HG03097 (cell line): Measurements from ENCODE around the gene WDR73.
A peak's percentile ranks its signal among the peaks of the same experiment; 100 is the strongest.
"Not testable (repeated sequence)": the region's sequence is repeated elsewhere in the genome, so short reads cannot be mapped to it uniquely, and the experiment has no call there.

Source experiments
- ATAC-seq: cut with Tn5 transposase; IDR thresholded peaks from one replicate; pipeline ENCODE4 v1.9.1; 2021; ENCODE audit not compliant: unreplicated experiment, low FRiP score

Gene WDR73

DNA sequence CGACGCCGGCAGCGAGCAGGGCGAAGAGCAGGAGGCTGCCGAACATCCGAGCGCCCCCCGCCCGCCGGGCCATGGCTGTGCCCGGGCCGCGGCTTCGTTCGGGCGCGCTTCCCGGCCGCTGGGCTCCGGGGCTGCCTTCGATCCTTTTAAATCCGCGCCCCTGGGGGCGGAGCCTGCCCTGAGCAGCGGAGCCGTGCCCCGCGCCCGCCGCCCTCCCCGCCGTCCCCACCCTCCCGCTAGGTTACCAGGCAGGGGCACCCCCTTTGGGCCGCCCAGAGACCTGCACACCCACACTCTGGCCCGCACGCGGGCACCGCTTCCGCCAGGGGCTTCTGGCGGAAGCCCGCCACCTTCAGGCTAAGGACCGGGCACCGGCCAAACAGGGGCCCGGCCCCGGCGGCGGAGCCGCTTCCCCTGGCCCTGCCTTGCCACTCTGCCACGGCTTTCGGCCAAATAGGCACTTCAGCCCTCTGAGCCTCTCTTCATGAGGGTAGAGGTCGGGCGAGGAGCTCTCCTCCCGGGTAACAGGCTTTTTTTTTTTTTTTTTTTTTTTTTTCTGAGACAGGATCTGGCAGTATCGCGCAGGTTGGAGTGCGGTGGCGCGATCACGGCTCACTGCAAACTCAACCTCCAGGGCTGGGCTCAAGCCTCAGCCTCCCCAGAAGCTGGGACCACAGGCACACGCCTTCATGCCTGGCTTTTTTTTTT, 4.2 kb upstream of the WDR73 start, which contains the start of gene NMB:
NMB (minus strand) TSS at position 120 of the 708 bp plus-strand sequence; CDS start at position 73, 47 bp downstream.
- peak; percentile 68 for ATAC-seq

DNA sequence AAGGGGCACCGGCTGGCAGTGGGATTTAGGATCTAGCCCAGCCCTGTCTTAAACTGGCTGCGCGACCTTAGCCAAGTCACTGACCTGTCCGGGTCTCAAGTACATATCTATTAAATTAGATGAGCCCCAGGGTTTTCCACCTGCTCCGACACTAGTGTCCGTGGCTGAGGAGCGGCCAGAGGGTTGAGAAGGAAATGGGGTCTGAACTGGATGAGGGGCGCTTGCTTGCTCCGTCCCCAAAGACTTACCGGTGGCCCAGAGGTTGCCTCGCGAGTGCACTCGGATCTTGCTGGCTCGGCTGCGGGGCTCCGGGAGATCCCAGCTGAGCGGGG, 3.6 kb upstream of the WDR73 start:
- no peak for ATAC-seq

DNA sequence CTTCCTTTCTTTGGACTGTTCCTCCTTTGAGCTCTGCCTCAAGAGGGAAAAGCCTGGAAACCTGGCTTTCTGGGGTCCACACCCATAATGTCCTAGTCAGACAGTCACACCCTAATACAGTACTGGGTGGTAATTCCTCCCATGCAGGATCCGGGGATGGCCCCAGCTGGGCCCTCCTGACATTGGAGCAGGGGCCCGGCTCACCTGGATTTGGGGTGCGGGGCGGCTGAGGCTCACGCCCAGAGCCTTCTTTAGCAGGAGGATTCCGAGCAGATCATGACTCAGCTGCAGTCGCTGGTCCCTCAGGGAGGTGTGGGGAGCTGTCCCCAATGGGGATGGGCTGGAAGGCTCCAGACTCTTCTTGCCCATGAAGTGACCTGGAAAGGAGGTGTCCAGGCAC, 2.9 kb upstream of the WDR73 start:
- ATAC-seq, result no peak

DNA sequence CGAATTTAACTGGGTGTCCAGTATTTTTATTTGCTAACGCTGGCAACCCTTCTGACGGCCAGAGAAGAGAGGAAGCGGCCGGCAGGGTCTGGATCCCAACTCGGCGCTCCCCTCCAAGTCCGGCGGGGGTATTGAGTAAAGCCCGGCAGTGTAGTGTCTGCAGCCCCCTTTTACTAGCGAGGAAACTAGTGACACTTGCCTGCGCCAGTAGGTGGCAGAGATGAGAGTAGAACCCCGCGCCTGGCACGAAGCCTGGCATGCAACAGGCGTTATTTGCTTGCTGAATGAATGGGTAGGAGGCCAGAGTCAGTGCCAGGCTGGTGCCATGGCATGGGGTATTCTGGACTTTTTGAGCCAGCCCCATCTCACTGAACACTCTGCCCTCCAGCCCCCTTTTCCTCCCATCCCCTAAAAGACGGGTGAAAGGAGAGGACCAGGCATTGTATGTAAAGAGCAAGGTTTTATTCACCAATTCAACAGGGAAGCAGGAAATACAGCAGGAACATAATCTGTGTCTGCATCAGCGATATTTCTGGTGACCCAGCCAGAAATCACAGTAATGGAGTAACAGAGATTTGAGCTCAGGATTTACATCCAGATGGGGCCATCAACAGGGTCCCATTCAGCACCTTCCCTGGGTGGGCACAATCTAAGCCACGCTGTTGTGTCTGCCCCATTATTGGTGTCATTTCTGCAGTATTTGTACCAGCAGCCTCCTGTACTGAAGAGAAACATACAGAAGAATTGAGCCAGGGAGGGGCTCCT, 788 bp upstream of the WDR73 start:
- no peak for ATAC-seq

DNA sequence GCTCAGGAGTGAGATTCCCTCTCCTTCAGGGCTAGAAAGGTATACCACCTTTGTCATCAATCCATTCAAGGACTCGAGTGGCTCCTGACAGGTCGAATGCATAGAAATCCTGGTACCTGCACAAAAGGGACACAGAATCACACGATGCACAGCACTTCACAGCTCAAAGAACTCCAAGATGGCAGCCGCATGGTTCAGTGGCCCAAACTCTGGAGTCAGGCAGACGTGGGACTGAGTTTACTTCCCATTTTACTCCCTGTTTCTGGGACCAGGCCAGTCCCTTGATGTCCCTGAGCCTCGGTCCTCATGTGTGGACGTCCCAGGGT, 536 bp downstream of the WDR73 start:
- ATAC-seq, result no peak

DNA sequence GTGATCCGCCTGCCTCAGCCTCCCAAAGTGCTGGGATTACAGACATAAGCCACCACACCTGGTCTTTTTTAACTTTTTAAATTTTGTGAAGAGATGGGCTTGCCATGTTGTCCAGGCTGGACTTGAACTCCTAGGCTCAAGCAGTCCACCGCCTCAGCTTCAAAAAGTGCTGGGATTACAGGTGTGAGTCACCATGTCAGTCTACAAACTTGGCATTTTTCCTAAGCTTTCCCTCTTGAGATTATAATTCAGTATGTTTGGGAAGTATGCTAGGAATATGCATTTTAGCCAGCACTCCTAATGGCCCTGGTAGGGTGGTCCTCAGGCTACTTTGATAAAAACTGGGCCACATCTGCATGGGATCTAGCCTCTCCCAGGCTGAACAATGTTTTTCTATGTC, 4.4 kb downstream of the WDR73 start:
- no peak for ATAC-seq

DNA sequence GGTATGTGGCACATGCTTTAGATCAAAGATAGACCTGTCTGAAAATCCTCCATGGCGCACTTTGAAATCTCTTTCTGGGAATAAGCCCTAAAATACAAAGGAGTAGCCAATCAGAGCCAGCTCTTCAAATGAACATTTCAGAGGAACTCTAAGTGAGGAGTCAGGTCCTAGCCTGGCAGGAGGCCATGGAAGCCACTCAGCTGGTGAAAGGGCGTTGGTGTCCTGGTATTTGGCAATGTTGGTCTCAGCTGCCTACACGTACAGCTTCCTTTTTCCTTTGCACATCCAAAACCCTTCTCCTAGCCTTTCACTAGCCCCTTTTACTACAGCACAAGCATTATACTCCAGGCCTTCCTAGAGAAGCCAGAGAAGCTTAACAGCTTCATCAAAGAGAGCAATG, 5.5 kb downstream of the WDR73 start:
- no peak for ATAC-seq

DNA sequence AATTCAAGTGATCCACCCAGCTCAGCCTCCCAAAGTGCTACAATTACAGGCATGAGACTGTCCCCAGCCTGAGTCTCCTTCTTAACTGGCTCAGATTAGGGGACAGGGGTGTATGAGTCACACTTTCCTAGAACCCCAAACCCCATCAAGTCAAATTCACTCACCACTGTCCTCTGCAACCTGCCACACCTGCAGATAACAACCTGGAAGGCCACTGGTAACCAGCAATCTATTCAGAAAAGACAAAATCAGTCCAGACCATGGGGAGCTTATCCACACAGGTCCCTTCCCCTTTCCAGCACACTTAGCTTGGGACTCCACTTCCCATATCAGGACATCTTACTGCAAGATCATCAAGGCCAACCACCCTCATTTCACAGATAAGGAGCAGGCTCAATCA, 6.4 kb downstream of the WDR73 start:
- ATAC-seq, result no peak

DNA sequence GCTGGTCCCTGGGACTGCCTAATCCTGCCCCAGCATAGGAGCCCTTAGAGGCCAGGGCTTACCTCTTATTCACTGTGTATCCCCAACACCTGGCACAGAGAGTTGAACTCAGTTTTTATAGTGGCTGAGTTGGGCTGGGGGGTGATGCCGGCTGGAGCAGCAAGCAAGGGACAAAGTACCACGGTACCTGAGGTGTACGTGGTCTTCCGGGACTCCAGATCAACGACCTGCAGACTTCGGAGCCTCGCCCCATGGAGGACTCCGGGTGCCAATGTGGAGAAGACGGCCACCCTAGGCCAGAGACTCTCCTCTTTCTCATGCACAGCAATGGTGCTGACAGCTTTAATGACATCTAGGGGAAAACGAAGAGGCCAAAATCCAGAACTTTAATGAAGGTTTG, 8.1 kb downstream of the WDR73 start:
- ATAC-seq, result no peak

DNA sequence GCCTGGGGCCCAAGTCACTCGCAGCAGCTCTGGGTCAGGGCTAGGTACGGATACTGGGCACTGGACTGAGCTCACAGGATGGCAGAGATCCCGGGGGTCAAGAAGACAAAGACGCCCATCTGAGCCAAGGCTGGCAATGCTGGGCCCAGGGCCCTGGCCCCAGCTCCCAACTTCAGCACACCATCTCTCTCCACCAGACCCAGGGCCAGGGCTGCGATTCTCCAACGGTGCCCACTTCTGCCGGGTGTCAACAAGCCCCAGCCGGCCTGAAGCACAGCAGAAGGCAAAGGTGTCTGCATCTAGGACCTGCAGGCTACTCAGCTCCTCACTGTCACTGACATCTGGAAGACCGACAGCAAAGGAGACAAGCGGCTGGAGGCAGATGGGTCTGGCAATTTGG, 8.6 kb downstream of the WDR73 start:
- ATAC-seq, result no peak

DNA sequence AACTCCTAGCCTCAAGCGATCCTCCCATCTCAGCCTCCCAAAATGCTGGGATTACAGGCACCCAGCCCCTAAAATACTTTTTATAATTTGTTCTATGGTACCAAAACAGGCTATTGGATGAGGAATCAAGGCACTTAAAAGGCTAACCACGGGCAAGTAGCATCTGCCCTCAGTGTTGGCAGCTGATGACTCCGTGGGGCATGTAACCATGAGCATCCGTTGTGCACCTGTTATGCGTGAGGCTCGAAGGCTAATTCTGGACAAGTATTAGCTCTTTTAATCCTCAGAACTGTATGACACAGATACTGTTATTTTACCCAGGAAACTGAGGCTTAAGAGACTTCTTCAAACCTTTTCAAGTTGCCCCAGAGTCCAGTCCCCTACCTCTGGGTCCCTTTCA, 10.2 kb downstream of the WDR73 start:
- no peak for ATAC-seq

DNA sequence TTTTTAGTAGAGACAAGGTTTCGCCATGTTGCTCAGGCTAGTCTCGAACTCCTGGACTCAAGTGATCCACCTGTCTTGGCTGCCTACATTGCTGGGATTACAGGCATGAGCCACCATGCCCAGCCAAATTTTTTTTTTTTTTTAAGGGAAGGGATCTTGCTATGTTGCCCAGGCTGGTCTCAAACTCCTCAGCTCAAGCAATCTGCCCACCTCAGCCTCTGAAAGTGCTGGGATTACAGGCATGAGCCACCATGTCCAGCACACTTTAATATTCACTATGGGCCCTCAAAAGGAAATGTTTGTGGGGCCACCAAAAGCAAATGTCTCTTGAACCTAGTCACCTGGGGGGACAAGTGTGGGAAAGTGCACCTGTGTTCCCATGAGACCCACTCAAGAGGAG, 11.4 kb downstream of the WDR73 start:
- ATAC-seq, result not testable (repeated sequence)

DNA sequence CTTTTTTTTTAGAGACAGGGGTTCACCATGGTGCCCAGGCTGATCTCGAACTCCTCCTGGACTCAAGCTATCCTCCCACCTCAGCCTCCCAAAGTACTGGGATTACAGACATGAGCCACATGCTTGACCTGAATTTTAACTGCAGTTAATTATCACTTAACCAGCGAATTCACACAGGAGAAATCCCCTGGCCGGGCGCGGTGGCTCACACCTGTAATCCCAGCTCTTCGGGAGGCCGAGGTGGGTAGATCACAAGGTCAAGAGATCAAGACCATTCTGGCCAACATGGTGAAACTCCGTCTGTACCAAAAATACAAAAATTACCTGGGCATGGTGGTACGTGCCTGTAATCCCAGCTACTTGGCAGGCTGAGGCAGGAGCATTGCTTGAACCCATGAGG, 12.2 kb downstream of the WDR73 start:
- not testable (repeated sequence) for ATAC-seq

DNA sequence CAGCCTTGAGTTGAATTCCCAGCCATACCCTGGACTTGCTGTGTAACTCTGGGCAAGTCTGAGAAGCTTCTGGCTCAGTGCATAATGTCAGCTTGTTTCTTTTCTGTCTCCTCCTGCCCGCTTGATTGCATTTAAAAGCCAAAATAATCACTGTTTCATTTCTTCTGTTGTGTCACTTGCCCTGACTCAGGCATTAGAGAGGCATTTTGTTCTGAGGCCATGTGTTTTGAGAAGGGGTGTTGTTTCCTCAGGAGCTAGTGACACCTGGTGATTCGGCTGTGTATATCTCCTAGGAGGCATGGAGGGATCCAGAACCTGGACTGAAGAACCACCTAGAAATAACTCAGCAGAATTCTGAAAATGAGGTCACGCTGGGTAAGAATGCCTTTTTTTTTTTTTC, 16.0 kb downstream of the WDR73 start:
- no peak for ATAC-seq

DNA sequence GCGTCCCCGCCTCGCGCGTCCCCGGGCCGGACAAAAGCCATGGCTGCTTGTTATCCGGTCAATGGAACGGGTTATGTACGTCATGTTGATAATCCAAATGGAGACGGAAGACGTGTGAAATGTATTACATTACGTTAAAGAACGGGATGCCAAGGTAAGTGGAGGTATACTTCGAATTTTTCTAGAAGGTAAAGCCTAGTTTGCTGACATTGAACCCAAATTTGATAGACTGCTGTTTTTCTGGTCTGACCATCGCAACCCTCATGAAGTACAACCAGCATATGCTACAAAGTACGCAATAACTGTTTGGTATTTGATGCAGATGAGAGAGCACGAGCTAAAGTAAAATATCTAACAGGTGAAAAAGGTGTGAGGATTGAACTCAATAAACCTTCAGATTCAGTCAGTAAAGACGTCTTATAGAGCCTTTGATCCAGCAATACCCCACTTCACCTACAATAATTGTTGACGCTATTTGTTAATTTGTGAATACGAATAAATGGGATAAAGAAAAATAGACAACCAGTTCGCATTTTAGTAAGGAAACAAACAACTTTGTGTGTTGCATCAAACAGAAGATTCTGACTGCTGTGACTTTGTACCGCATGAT, 19.8 kb downstream of the WDR73 start:
- ATAC-seq, result no peak

DNA sequence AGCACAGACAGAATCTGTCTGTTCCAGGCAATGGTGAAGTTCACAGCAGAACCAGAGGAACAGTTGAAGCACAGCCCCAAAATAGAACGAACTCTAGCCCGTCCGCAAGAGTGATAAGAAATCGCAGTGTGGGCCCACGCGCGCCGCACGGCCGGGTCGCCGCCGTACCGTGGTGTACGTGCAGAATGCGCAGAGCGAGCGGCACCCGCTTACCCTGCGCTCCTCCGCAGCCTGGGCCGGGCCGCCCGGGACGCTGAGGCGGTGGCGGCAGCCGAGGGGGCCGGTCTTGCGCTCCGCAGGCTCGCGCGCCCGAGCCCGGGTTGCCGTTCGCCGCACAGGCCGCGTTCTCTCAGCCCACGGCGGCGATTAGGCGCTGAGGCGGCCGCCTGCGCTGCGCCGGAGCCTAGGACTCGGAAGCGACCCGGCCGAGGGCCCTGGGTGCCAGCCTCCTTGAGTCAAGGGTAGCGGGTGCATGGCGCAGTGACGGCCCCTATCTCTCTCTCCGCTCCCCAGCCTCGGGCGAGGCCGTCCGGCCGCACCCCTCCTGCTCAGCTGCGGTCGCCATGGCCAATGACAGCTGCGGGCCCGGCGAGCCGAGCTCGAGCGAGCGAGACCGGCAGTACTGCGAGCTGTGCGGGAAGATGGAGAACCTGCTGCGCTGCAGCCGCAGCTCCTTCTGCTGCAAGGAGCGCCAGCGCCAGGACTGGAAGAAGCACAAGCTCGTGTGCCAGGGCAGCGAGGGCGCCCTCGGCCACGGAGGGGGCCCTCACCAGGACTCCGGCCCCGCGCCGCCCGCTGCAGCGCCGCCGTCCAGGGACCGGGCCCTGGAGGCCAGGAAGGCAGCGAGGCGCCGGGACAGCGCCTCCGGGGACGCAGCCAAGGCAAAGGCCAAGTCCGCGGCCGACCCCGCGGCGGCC, 20.5 kb downstream of the WDR73 start:
- ATAC-seq, result no peak

DNA sequence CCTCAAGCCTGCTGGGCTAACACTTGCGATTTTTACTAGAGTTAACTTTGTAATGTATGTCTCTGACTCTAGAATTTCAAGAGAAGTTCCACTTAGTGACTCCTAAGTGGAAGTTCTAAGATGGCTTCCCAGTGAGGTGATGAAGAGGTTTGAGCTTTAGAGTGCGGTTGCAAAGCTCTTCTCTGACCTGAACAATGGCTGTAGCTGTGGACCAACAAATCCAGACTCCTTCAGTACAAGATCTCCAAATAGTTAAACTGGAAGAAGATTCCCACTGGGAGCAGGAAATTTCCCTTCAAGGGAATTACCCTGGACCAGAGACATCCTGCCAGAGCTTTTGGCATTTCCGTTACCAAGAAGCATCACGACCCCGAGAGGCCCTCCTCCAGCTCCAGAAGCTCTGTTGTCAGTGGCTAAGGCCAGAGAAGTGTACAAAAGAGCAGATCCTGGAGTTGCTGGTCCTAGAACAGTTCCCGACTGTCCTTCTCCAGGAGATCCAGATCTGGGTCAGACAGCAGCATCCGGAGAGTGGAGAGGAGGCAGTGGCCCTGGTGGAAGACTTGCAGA, 22.3 kb downstream of the WDR73 start:
- ATAC-seq, result no peak

DNA sequence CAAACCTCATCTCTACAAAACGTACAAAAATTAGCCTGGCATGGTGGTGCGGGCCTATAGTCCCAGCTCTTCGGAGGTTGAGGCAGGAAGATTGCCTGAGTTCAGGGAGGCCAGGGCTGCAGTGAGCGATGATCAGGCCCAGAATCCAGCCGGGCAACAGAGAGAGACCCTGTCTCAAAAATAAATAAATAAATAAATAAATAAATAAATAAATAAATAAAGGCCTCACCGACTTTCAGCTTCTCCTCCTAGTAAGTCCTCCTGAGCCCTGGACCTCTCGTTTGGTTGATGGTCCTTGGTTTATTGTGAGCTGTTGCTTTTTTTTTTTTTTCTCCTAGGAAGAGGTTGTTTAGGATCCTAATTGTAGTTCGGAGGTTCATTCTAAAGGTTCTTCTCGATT, 25.1 kb downstream of the WDR73 start:
- no peak for ATAC-seq

DNA sequence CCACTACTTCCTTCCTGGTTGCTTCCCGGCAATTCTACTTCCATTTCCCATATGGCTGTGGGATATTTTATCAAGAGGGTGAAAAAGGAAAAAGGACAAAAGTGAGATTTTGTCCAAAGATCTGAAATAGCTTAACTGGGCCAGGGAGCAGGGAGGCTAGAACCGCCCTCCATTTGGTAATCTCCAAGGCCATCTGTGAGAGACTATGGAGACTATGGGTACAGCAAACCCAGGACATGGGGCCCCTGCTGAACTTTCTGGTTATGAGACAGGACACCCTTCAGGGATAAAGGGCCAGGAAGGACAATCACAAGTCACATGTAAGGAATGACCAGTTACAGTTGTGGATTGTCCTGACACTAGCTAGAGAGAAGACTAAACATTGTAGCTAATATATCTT, 29.0 kb downstream of the WDR73 start:
- ATAC-seq, result no peak

DNA sequence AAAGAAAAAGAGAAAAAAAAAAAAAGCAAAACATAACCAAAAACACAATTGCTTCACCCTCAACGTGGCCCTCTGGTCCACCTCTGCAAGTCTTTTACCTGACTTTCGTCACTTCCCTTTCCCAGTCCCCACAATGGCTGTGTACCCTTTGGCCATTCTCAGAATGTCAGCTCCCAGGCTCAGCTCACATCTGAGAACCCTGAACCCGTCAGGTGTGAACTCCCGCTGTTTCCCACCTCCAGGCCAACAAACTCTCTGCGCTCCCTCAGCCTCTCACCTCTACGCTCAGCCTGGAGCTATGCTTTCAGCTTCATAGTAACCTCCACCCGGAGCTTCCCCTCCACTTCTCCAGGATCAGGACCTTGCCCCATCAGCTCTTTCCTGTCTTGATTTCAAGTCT, 29.7 kb downstream of the WDR73 start:
- no peak for ATAC-seq
